A673 (cell line): ENCODE results near the gene PTH1R.

Source experiments
- EZH2 ChIP-seq: fragments of 200-600 bp; sonication (generic); IDR thresholded peaks from 2 replicates; pipeline ENCODE4 v1.6.1; 2017; ENCODE audit warnings: borderline replicate concordance, low read depth, mild to moderate bottlenecking, mixed read lengths, antibody characterized with exemption, low read length; ENCODE audit not compliant: poor library complexity, severe bottlenecking
- TF ChIP-seq, protein P1 (sequence below): fragments of 300-800, 200-600 bp; sonication (generic); conservative IDR thresholded peaks from 2 replicates; pipeline ENCODE4 v1.5.1; 2017; ENCODE audit warnings: low read depth, mild to moderate bottlenecking, antibody characterized with exemption, low read length, moderate library complexity, mixed read lengths

DNA sequence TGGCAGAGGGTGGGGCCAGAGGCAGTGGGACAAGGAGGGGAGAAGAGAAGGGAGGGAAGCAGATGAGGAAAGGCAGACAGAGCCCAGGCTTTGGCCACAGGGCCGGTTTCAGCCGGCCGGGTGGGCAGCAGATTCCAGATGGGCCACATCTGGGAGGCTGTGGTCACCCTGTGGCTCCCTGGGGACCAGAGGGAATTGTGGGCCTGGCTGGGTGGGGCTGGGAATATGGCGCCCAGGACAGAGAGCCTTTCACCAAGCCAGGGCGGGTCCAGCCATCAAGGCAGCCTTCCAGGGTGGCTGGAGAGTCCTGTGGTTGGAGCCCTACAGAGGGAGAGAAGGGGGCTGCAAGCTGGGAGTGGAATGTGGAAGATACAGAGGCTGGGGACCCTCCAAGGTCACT lies 18.9 kb downstream of the PTH1R start:
- TF ChIP-seq, protein P1, sequence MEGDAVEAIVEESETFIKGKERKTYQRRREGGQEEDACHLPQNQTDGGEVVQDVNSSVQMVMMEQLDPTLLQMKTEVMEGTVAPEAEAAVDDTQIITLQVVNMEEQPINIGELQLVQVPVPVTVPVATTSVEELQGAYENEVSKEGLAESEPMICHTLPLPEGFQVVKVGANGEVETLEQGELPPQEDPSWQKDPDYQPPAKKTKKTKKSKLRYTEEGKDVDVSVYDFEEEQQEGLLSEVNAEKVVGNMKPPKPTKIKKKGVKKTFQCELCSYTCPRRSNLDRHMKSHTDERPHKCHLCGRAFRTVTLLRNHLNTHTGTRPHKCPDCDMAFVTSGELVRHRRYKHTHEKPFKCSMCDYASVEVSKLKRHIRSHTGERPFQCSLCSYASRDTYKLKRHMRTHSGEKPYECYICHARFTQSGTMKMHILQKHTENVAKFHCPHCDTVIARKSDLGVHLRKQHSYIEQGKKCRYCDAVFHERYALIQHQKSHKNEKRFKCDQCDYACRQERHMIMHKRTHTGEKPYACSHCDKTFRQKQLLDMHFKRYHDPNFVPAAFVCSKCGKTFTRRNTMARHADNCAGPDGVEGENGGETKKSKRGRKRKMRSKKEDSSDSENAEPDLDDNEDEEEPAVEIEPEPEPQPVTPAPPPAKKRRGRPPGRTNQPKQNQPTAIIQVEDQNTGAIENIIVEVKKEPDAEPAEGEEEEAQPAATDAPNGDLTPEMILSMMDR, result no peak
- no peak for TF ChIP-seq EZH2
